ENCODE measurements around the gene MYOM3. TPM values are rescaled to one million over a fixed set of nuclear protein-coding genes. Genes with fewer than 3 reads are reported as not detected.

The MYOM3 gene
- total and polyA plus RNA-seq, 9 donors: 255 to 555 (median 371) TPM

DNA sequence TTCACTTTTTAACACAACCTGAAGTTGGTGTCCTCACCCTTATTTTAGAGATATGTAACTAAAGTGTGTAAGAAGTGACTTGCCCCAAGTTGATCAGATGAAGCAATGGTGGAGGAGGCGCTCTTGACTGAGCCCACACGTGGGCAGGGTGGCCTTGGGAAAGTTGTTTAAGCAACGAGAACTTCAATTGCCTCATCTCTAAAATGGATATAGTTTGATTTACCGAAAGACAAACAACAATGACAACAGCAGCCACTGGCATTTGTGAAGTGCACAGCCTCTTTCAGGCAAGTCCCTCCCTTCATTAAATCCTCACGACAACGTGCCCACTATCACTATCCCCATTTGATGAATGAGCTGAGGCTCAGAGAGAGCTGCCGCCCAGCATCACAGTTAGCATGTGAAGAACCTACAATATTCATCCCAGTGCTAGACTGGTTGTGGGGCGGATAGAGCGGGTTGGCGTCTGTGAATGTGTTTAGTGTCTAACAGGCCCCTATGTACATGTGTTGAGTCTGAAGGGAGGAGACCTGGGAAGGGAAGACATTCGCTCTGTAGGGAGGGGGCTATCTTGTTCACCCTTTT, 28.0 kb upstream of the MYOM3 start:
- WGBS (ENCODE audit: insufficient coverage): 89% methylated on average over 5 of the region's 11 CpGs
- Histone ChIP-seq H3K36me3 (ENCODE audit: control insufficient read depth, insufficient read depth, low read length) (no peaks in the 10 kb centered on the region), H3K9me3 (replicated peaks; ENCODE audit: control insufficient read depth, low read depth, low read length) (no peaks in the 10 kb centered on the region), H3K27ac (ENCODE audit: low read length) (no peak overlapping the region), H3K4me1 (ENCODE audit: control insufficient read depth, insufficient read depth, low read length) (no peaks in the 10 kb centered on the region), H3K27me3 (ENCODE audit: control insufficient read depth, insufficient read depth, low read length) (peaks cover 9% of the 10 kb centered on the region), H3K4me3 (ENCODE audit: low read length) (no peak overlapping the region)
- DNase-seq: no peak

DNA sequence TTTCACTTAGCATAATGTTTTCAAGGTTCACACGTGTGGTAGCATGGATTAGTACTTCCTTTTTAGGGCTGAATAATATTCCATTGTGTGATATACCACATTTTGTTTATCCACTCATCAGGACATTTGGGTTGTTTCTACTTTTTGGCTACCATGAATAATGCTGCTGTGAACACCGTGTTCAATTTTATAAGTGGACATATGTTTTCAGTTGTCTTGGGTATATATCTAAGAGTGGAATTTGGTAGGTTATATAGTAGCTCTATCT, 27.2 kb upstream of the MYOM3 start:
- Histone ChIP-seq H3K4me1 (ENCODE audit: control insufficient read depth, insufficient read depth, low read length) (no peaks in the 10 kb centered on the region), H3K27ac (ENCODE audit: low read length) (no peak overlapping the region), H3K9me3 (replicated peaks; ENCODE audit: control insufficient read depth, low read depth, low read length) (no peaks in the 10 kb centered on the region), H3K4me3 (ENCODE audit: low read length) (no peak overlapping the region), H3K27me3 (ENCODE audit: control insufficient read depth, insufficient read depth, low read length) (peaks cover 7% of the 10 kb centered on the region), H3K36me3 (ENCODE audit: control insufficient read depth, insufficient read depth, low read length) (no peaks in the 10 kb centered on the region)
- WGBS (ENCODE audit: insufficient coverage): 80% methylated on average over 1 of the region's 2 CpGs
- DNase-seq: no peak

DNA sequence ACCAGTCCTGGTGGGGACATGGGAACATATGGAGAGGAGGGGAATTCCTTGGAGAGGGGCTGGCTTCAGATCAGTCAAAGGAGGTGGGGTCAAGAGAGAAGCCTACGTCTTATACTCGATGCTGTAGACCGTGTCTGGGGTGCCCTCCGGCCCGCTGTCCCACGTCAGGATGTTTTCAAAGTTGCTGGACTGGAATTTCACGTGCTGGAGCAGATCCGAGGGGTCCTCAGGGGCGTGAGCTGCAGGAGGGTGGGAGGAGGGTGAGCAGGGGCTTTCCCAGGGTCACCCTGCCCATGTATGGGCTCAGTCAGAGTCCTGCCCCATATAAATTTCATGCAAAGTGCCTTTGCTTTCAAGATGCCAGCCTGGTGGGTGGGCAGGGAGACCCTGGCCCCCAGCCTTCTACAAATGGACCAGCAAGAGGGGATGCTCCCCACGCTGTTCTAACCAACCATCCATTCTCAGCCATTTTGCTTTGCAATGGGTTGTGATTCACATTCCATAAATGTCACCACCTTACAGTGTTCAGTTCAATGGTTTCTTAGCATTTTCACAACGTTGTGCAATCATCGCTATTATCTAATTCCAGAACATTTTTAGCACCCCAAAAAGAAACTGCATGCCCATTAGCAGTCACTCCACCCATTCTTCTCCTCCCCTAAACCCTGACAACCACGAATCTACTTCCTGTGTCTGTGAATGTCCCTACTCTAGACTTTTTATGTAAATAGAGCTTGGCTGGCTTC, 26.7 kb upstream of the MYOM3 start:
- Histone ChIP-seq H3K36me3 (ENCODE audit: control insufficient read depth, insufficient read depth, low read length) (no peaks in the 10 kb centered on the region), H3K4me3 (ENCODE audit: low read length) (no peak overlapping the region), H3K4me1 (ENCODE audit: control insufficient read depth, insufficient read depth, low read length) (no peaks in the 10 kb centered on the region), H3K9me3 (replicated peaks; ENCODE audit: control insufficient read depth, low read depth, low read length) (no peaks in the 10 kb centered on the region), H3K27me3 (ENCODE audit: control insufficient read depth, insufficient read depth, low read length) (peaks cover 3% of the 10 kb centered on the region), H3K27ac (ENCODE audit: low read length) (no peak overlapping the region)
- no peak for DNase-seq
- WGBS (ENCODE audit: insufficient coverage): 64% methylated on average over 12 of the region's 13 CpGs

DNA sequence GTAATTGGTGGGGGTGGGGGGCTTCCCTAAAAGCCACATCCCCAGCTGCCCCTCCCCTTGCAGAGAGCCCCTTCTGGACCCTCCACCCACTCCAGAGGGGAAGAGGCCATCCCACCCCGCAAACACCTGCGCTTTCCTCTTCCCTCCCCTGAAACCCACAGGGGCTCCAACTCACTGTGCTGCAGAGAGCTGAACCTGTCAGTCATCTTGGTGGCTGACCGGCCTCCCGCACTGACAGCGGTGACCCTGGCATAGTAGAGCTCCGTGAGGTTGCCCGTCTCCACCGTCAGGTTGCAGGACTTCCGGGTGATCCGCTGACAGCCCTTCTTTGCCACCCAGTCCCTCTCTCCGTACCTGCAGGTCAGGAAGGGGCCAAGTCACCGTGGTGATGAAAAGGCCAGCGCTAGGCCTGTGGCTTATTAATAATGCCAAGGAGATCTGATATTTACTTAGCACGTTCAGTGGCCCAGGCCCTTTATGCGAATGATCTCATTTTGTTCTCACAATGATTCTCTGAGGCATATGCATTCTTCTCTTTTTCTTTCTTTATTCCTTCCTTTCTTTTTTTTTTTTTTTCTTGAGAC, 25.1 kb upstream of the MYOM3 start:
- Histone ChIP-seq H3K27ac (ENCODE audit: low read length) (no peak overlapping the region), H3K4me1 (ENCODE audit: control insufficient read depth, insufficient read depth, low read length) (no peaks in the 10 kb centered on the region), H3K9me3 (replicated peaks; ENCODE audit: control insufficient read depth, low read depth, low read length) (no peaks in the 10 kb centered on the region), H3K4me3 (ENCODE audit: low read length) (no peak overlapping the region), H3K27me3 (ENCODE audit: control insufficient read depth, insufficient read depth, low read length) (no peaks in the 10 kb centered on the region), H3K36me3 (ENCODE audit: control insufficient read depth, insufficient read depth, low read length) (no peaks in the 10 kb centered on the region)
- no peak for DNase-seq
- 83% methylated on average over 10 of the region's 15 CpGs for WGBS (ENCODE audit: insufficient coverage)

DNA sequence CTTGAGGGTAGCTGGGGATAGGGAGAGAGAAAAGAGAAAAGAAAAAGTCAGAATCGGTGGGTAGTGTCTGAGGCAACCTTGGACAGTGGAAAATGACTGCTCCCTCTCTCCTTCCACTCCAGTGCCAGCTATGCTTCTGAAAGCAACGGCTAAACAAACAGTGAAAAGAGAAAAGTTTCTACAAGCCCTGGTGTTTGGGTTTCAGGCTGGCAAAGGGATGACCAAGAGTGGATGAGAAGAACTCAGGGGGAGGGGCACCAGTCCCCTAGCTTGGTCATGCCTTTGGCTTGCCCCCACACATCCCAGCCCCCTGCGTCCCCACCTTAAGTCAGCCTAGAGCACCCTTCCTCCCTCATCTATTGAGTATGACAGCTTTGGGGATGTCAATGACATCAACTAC, 22.4 kb upstream of the MYOM3 start:
- H3K9me3 ChIP-seq (replicated peaks; ENCODE audit: control insufficient read depth, low read depth, low read length): peaks cover 7% of the 10 kb centered on the region
- H3K27me3 ChIP-seq (ENCODE audit: control insufficient read depth, insufficient read depth, low read length): no peaks in the 10 kb centered on the region
- no CpG with 5 or more reads among the region's 3 CpGs for WGBS (ENCODE audit: insufficient coverage)
- no peak overlapping the region for H3K4me3 ChIP-seq (ENCODE audit: low read length)
- no peak overlapping the region for H3K27ac ChIP-seq (ENCODE audit: low read length)
- no peaks in the 10 kb centered on the region for H3K36me3 ChIP-seq (ENCODE audit: control insufficient read depth, insufficient read depth, low read length)
- no peaks in the 10 kb centered on the region for H3K4me1 ChIP-seq (ENCODE audit: control insufficient read depth, insufficient read depth, low read length)
- DNase-seq: no peak

DNA sequence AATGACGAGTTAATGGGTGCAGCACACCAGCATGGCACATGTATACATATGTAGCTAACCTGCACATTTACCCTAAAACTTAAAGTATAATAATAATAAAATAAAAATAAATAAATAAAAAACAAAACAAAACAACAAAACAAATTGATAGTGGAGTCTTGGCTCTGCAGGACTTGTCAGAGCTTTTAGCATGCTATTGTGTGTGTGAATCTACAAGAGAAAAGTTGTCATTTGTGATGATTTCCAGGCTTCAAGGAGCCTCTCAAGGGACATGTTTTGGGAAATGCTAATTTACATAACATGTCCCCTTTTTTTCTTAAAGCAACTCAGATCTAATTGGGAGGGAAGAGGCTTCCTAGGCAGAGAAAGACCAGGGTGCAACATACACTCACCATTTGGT, 21.9 kb upstream of the MYOM3 start:
- Histone ChIP-seq H3K36me3 (ENCODE audit: control insufficient read depth, insufficient read depth, low read length) (no peaks in the 10 kb centered on the region), H3K4me1 (ENCODE audit: control insufficient read depth, insufficient read depth, low read length) (no peaks in the 10 kb centered on the region), H3K4me3 (ENCODE audit: low read length) (no peak overlapping the region), H3K9me3 (replicated peaks; ENCODE audit: control insufficient read depth, low read depth, low read length) (peaks cover 7% of the 10 kb centered on the region), H3K27me3 (ENCODE audit: control insufficient read depth, insufficient read depth, low read length) (no peaks in the 10 kb centered on the region), H3K27ac (ENCODE audit: low read length) (no peak overlapping the region)
- no peak for DNase-seq
- no CpG with 5 or more reads among the region's 1 CpG for WGBS (ENCODE audit: insufficient coverage)

DNA sequence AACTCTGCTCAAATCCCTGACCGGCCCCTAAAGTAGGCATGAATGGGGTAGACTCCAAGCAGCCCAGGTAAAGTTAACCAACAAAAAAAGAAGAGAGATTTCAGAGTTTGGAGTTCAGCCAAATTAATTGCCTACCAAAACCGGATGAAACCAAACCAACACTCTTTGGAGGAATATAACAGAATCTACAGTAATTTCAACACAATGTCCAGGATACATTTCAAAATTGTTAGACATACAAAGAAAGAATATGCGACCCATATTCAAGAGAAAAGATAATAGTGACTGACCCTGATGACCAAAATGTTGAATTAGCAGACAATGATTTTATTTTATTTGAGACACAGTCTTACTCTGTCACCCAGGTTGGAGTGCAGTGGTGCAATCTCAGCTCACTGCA, 18.4 kb upstream of the MYOM3 start:
- no CpG with 5 or more reads among the region's 3 CpGs for WGBS (ENCODE audit: insufficient coverage)

DNA sequence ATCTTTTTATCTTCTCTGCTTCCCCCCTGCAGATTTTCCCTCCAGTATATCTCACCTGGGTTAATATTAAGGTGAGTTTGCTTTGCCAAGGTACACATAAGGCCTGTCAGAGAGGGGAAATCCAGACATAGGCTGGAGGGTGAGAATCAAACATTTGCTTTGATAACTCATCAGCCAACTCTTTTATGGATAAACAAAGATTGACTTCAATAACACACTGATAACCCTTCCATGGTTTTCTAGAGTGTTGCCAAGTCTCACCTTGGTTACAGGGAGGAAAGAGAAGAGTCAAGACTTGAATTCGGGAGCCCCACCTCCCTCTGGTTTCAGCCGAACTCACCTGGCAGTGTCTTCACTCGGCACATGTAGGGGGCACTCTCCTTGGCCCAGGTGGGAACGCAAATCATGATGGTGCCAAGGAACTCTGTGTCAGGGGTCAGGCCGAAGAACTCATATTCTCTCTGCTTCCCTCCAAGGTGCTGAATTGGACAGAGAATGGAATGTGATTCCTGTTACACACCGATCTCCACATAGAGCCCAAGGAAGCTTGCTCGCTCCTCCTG, 15.9 kb upstream of the MYOM3 start:
- no peak overlapping the region for H3K4me3 ChIP-seq (ENCODE audit: low read length)
- H3K36me3 ChIP-seq (ENCODE audit: control insufficient read depth, insufficient read depth, low read length): no peaks in the 10 kb centered on the region
- H3K4me1 ChIP-seq (ENCODE audit: control insufficient read depth, insufficient read depth, low read length): no peaks in the 10 kb centered on the region
- peaks cover 7% of the 10 kb centered on the region for H3K9me3 ChIP-seq (replicated peaks; ENCODE audit: control insufficient read depth, low read depth, low read length)
- H3K27ac ChIP-seq (ENCODE audit: low read length): no peak overlapping the region
- no peaks in the 10 kb centered on the region for H3K27me3 ChIP-seq (ENCODE audit: control insufficient read depth, insufficient read depth, low read length)
- no peak for DNase-seq
- 92% methylated on average over 2 of the region's 7 CpGs for WGBS (ENCODE audit: insufficient coverage)

More for the DNA sequence above, 18.4 kb upstream of the MYOM3 start:
- H3K27ac ChIP-seq (ENCODE audit: low read length): no peak overlapping the region
- H3K36me3 ChIP-seq (ENCODE audit: control insufficient read depth, insufficient read depth, low read length): no peaks in the 10 kb centered on the region
- H3K9me3 ChIP-seq (replicated peaks; ENCODE audit: control insufficient read depth, low read depth, low read length): peaks cover 7% of the 10 kb centered on the region
- no peak for DNase-seq
- H3K4me1 ChIP-seq (ENCODE audit: control insufficient read depth, insufficient read depth, low read length): no peaks in the 10 kb centered on the region
- no peak overlapping the region for H3K4me3 ChIP-seq (ENCODE audit: low read length)
- no peaks in the 10 kb centered on the region for H3K27me3 ChIP-seq (ENCODE audit: control insufficient read depth, insufficient read depth, low read length)

DNA sequence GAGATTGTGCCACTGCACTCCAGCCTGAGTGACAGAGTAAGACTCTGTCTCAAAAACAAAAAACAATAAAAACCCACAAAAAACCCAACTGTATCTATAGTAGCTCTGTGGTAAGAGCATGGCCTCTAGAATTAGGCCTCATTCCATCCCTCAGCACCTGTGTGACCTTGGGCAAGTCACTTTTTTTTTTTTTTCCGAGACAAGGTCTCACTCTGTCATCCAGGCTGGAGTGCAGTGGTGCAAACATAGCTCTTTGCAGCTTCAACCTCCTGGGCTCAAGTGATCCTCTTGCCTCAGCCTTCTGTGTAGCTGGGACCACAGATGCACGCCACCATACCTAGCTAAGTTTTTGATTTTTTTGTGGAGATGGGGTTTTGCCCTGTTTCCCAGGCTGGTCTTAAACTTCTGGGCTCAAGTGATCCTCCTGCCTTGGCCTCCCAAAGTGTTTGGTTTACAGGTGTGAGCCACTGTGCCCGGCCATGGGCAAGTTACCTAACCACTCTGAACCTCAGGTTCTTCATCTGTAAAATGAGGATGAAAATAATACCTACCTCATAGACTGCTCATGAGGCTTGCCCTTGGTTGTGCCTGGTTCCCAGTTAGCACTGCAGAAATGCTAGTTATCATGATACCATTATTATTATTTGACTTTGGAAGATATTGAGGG, 15.3 kb upstream of the MYOM3 start:
- H3K36me3 ChIP-seq (ENCODE audit: control insufficient read depth, insufficient read depth, low read length): no peaks in the 10 kb centered on the region
- H3K27me3 ChIP-seq (ENCODE audit: control insufficient read depth, insufficient read depth, low read length): no peaks in the 10 kb centered on the region
- H3K4me1 ChIP-seq (ENCODE audit: control insufficient read depth, insufficient read depth, low read length): no peaks in the 10 kb centered on the region
- WGBS (ENCODE audit: insufficient coverage): 67% methylated on average over 1 of the region's 3 CpGs
- H3K9me3 ChIP-seq (replicated peaks; ENCODE audit: control insufficient read depth, low read depth, low read length): peaks cover 7% of the 10 kb centered on the region
- no peak for DNase-seq
- H3K4me3 ChIP-seq (ENCODE audit: low read length): no peak overlapping the region
- H3K27ac ChIP-seq (ENCODE audit: low read length): no peak overlapping the region

DNA sequence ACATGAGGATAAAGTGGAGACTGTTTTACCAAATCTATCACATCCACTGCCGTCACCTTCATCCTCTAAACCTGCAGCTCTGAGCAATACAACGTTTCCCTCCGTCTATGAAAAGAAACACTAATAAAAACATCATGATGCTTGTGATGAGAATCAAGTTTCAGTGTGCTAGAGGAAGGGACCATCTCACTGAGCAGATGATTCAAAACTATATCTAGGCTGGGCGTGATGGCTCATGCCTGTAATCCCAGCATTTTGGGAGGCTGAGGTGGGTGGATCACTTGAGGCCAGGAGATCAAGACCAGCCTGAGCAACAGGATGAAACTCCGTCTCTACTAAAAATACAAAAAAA, 14.7 kb upstream of the MYOM3 start:
- H3K9me3 ChIP-seq (replicated peaks; ENCODE audit: control insufficient read depth, low read depth, low read length): peaks cover 7% of the 10 kb centered on the region
- H3K27me3 ChIP-seq (ENCODE audit: control insufficient read depth, insufficient read depth, low read length): no peaks in the 10 kb centered on the region
- H3K4me3 ChIP-seq (ENCODE audit: low read length): no peak overlapping the region
- 50% methylated on average over 1 of the region's 5 CpGs for WGBS (ENCODE audit: insufficient coverage)
- H3K36me3 ChIP-seq (ENCODE audit: control insufficient read depth, insufficient read depth, low read length): no peaks in the 10 kb centered on the region
- no peaks in the 10 kb centered on the region for H3K4me1 ChIP-seq (ENCODE audit: control insufficient read depth, insufficient read depth, low read length)
- DNase-seq: no peak
- H3K27ac ChIP-seq (ENCODE audit: low read length): no peak overlapping the region
